Right lobe of liver (tissue), 6 donors: Measurements from ENCODE around the gene AMN1. TPM values are rescaled to one million over a fixed set of nuclear protein-coding genes. Genes with fewer than 3 reads are reported as not detected.
"Not testable (repeated sequence)": the region's sequence is repeated elsewhere in the genome, so short reads cannot be mapped to it uniquely, and the experiment has no call there.

Source experiments
- ATAC-seq, 4 donors: fragments of 200-7000 bp; cut with Tn5 transposase; one replicate each; pipeline ENCODE4 v1.9.1; 2020; ENCODE audit warnings: mild to moderate bottlenecking in 4 of 4, moderate library complexity in 4 of 4
- DNase-seq, 3 donors: peaks; one replicate each; pipeline ENCODE4 v3.0.0-alpha.2; 2020
- H3K27ac ChIP-seq, 3 donors: fragments of 200-600 bp; one replicate each; pipeline ENCODE4 v1.8.0; 2022
- H3K27me3 ChIP-seq, 2 donors: fragments of 200-600 bp; one replicate each; pipeline ENCODE4 v1.8.0; 2022
- H3K36me3 ChIP-seq, 4 donors: fragments of 200-600 bp; sonication (generic) in 1 of 4; one replicate each; pipeline versions ENCODE4 v1.5.1 to v1.8.0; 2017 to 2022; ENCODE audit warnings: control low read depth in 1 of 4
- H3K4me1 ChIP-seq, 4 donors: fragments of 200-600 bp; sonication (generic) in 1 of 4; one replicate each; pipeline versions ENCODE4 v1.5.1 to v1.8.0; 2017 to 2022; ENCODE audit warnings: control low read depth in 1 of 4
- H3K4me3 ChIP-seq, 3 donors: fragments of 200-600 bp; one replicate each; pipeline ENCODE4 v1.8.0; 2022
- H3K9me3 ChIP-seq, 4 donors: fragments of 200-600 bp; sonication (generic) in 1 of 4; one replicate each; pipeline versions ENCODE4 v1.5.1 to v1.8.0; 2017 to 2022; ENCODE audit warnings: control low read depth in 1 of 4
- POLR2A ChIP-seq: fragments of 450-650 bp; IDR thresholded peaks from one replicate; pipeline ENCODE4 v1.6.1; 2017; ENCODE audit warnings: antibody characterized with exemption, mild to moderate bottlenecking
- WGBS: methylation state at CpG from one replicate; pipeline ENCODE4 v1.1.6; 2018; ENCODE audit warnings: low coverage, low lambda C conversion rate; ENCODE audit not compliant: insufficient coverage; ENCODE audit errors: missing lambda C conversion rate; 5-methylcytosine and 5-hydroxymethylcytosine counted together
- intact Hi-C, 2 donors: fragments of 100-400 bp; cut with DNase I; formaldehyde crosslinking; loops; one replicate each; pipeline versions ENCODE4 v1.11.2 to v1.14.1; 2022
- total RNA-seq, 6 experiments: library from RNA; depleted of rRNA in 2 of 6; stranded (reverse); fragments of >200 nt in 2 of 6; fragmentation: NEBNext Ultra II Directional in 3 of 6; extraction: Animal tissue kit (Norgen Biotek cat#: 25700) in 3 of 6; gene quantifications; one replicate each; pipeline versions ENCODE4 v1.1.0 to v1.2.4, GENCODE V29; 2016 to 2023
- TF ChIP-seq, protein P1 (sequence below), 4 donors: fragments of 200-600 bp in 3 of 4; fragments of 450-650 bp in 1 of 4; IDR thresholded peaks; one replicate each; pipeline versions ENCODE4 v1.5.1 to v1.8.0; 2016 to 2022; ENCODE audit warnings: antibody characterized with exemption in 4 of 4, mild to moderate bottlenecking in 2 of 4
- donor health status: DM: no; HTN: yes; CAD: no.
- donor health status: DM: no; HTN: no; CAD: no.
- donor health status: DM: no; HTN: no; CAD: no.
- donor health status: DM: no; HTN: yes; CAD: no.
- donor health status: DM: no; HTN: yes; CAD: no.

Gene AMN1
- total RNA-seq, 6 experiments from 2014 or later, result 1.2 to 7.3 (median 2.8) TPM

DNA sequence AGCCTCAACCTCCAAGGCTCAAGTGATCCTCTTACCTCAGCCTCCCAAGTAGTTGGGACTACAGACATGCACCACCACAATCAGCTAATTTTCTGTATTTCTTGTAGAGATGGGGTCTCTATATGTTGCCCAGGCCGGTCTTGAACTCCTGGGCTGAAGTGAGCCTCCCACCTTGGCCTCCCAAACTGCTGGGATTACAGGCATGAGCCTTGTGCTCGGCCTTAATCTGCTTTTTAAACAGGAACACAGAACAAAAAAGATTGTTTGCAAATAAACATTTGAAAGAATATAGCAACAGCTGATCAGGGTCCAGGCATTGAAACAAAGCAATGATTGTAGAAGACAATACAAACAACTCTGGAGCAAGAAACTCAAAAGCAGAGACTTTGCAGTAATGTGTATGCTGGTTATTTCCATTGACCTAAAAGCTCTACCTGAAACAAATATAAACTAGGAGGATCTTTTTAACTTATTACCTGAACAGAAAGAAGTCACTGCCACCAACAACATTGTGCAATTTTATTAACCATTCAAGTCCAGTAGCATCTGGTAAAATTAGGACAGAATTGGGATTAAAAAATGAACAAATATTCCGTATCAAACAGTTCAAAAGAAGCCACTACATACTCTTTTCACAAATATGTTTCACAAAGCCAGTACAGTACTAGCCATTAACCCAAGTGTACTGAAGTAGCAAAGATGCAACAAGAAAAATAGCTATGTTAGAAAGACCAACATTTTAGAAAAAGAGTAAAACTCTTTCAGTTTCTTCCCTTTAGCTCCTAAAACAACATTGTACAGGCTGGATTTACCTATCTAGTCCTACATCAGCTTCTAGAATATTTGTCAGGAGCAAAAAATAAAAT, 14.2 kb downstream of the AMN1 start:
- no peaks in the 10 kb centered on the region for H3K4me1 ChIP-seq
- ATAC-seq, result no peak
- WGBS, result 79% methylated on average over 2 of the region's 3 CpGs
- no peak for DNase-seq
- H3K27ac ChIP-seq, result peak overlapping the region in 2 of 3 donors; percentile 15 to 44
- H3K27me3 ChIP-seq, result no peaks in the 10 kb centered on the region
- intact Hi-C loops, result no loop called here
- no peak overlapping the region for H3K4me3 ChIP-seq
- TF ChIP-seq, protein P1, sequence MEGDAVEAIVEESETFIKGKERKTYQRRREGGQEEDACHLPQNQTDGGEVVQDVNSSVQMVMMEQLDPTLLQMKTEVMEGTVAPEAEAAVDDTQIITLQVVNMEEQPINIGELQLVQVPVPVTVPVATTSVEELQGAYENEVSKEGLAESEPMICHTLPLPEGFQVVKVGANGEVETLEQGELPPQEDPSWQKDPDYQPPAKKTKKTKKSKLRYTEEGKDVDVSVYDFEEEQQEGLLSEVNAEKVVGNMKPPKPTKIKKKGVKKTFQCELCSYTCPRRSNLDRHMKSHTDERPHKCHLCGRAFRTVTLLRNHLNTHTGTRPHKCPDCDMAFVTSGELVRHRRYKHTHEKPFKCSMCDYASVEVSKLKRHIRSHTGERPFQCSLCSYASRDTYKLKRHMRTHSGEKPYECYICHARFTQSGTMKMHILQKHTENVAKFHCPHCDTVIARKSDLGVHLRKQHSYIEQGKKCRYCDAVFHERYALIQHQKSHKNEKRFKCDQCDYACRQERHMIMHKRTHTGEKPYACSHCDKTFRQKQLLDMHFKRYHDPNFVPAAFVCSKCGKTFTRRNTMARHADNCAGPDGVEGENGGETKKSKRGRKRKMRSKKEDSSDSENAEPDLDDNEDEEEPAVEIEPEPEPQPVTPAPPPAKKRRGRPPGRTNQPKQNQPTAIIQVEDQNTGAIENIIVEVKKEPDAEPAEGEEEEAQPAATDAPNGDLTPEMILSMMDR (IDR thresholded peaks at IDR 0.05), result no peak
- TF ChIP-seq POLR2A, result no peak
- H3K36me3 ChIP-seq, result no peaks in the 10 kb centered on the region
- no peaks in the 10 kb centered on the region for H3K9me3 ChIP-seq

DNA sequence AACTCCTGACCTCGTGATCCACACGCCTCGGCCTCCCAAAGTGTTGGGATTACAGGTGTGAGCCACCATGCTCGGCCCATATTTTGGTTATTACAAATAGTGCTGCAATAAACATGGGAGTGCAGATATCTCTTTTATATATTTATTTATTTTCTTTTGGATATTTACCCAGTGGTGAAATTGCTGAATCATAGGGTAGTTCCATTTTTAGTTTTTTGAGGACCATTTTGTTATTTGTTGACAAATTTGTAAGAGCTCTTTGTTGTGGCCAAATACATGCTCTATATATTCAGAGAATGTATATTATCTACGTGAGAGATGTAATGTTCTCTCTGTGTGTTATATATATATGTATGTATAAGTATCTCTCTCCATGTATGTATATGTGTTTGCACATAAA, 15.9 kb downstream of the AMN1 start:
- DNase-seq, result no peak
- H3K4me3 ChIP-seq, result no peak overlapping the region
- WGBS, result 70% methylated on average over 5 of the region's 5 CpGs
- H3K36me3 ChIP-seq, result no peaks in the 10 kb centered on the region
- no peaks in the 10 kb centered on the region for H3K9me3 ChIP-seq
- TF ChIP-seq, protein P1 (IDR thresholded peaks at IDR 0.05), result no peak
- TF ChIP-seq POLR2A, result no peak
- no peaks in the 10 kb centered on the region for H3K27me3 ChIP-seq
- H3K4me1 ChIP-seq, result no peaks in the 10 kb centered on the region
- no peak for ATAC-seq
- intact Hi-C loops, result no loop called here
- no peak overlapping the region for H3K27ac ChIP-seq

DNA sequence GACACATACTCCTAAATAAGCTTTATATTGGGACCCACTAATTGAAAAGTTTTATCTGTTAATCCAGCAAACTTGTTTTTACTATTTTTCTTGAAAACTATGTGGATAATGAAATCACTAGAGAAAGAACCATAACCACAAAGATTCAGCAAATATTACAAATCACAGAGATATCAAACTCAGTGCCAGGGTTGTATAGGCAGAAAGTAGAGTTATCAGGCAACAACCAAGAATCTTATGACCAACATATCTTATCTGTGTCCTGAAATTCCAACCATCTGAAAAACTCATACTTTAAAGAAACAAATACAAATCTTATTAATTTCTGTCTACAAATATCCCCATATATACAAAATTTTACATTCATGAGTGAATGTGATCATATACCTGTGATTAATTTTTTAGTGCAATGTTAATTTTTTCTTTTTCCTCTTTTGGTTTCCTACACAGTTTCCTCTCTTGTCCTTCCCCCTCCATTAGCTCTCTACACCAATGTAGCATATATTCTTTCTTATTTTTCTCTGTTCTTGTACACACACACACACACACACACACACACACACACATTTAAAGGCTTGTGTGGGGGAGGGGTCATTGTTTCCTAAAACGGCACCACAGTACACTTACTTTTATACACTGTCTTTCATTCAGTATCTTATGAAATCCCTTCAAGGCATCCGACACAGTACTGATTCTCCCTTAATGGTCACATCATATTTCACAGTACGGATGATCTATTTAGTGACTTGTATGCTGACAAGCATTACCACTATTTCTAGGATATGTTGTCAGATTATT, 18.6 kb downstream of the AMN1 start:
- WGBS, result 75% methylated on average over 3 of the region's 3 CpGs
- ATAC-seq, result no peak
- Histone ChIP-seq H3K4me1 (no peaks in the 10 kb centered on the region), H3K4me3 (no peak overlapping the region), H3K27me3 (no peaks in the 10 kb centered on the region), H3K9me3 (no peaks in the 10 kb centered on the region), H3K27ac (no peak overlapping the region), H3K36me3 (no peaks in the 10 kb centered on the region)
- TF ChIP-seq, protein P1 (IDR thresholded peaks at IDR 0.05), result no peak
- TF ChIP-seq POLR2A, result no peak
- intact Hi-C loops, result no loop called here
- no peak for DNase-seq

DNA sequence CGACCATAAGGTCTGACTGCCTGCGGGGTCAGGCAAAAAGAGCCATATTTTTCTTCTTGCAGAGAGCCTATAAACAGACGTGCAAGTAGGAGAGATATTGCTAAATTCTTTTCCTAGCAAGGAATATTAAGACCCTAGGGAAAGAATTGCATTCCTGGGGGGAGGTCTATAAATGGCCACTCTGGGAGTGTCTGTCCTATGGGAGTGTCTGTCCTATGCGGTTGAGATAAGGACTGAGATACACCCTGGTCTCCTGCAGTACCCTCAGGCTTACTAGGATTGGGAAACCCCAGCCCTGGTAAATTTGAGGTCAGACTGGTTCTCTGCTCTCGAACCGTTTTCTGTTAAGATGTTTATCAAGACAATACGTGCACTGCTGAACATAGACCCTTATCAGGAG, 20.7 kb downstream of the AMN1 start:
- H3K27me3 ChIP-seq, H3K36me3 ChIP-seq, ATAC-seq, DNase-seq, H3K9me3 ChIP-seq, intact Hi-C loops, H3K4me3 ChIP-seq, H3K4me1 ChIP-seq, H3K27ac ChIP-seq: not testable (repeated sequence)
- WGBS, result 94% methylated on average over 2 of the region's 7 CpGs

DNA sequence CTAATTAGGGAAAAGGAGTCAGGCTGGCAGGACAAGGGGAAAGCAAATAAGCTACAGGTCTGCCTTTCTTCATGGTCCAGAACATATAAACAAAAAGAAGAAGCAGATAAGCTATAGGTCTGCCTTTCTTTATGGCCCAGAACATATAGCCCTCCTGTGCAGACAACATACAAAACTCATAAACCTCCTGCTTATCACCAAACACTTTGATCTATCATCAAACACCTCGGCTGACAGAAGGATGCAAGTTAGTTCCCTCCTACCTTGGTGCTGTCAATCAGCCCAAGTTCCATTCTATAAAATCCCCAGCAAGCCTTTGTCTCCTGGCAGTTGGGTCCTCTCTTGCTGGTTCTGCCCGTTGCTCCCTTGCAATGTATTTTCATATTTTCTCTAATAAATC, 23.2 kb downstream of the AMN1 start:
- intact Hi-C loops, result no loop called here

More for the DNA sequence above, 23.2 kb downstream of the AMN1 start:
- WGBS, result 61% methylated on average over 2 of the region's 2 CpGs
- ATAC-seq (no peak), DNase-seq (no peak)
- Histone ChIP-seq H3K27ac (no peak overlapping the region), H3K4me1 (no peaks in the 10 kb centered on the region), H3K4me3 (no peak overlapping the region), H3K9me3 (no peaks in the 10 kb centered on the region), H3K27me3 (no peaks in the 10 kb centered on the region), H3K36me3 (no peaks in the 10 kb centered on the region)
- no peak for TF ChIP-seq POLR2A
- TF ChIP-seq, protein P1 (IDR thresholded peaks at IDR 0.05), result no peak
